Parathyroid adenoma (tissue), 2 donors: ENCODE results near the gene ZYG11A.

Experiments used
- H2AFZ ChIP-seq: fragments of 300-600 bp; sonication (generic); one replicate; pipeline ENCODE4 v1.7.0; 2017; ENCODE audit warnings: antibody characterized with exemption, mild to moderate bottlenecking
- H3K27ac ChIP-seq: fragments of 300-600 bp; sonication (generic); one replicate; pipeline ENCODE4 v1.7.0; 2017
- H3K27me3 ChIP-seq: fragments of 300-600 bp; sonication (generic); one replicate; pipeline ENCODE4 v1.7.0; 2017; ENCODE audit warnings: low read length; ENCODE audit not compliant: control insufficient read depth, insufficient read depth
- H3K36me3 ChIP-seq: fragments of 300-600 bp; sonication (generic); one replicate; pipeline ENCODE4 v1.7.0; 2017; ENCODE audit warnings: low read length; ENCODE audit not compliant: control insufficient read depth, insufficient read depth
- H3K4me1 ChIP-seq: fragments of 300-600 bp; sonication (generic); one replicate; pipeline ENCODE4 v1.7.0; 2017; ENCODE audit warnings: control low read depth
- H3K4me2 ChIP-seq: fragments of 300-600 bp; sonication (generic); one replicate; pipeline ENCODE4 v1.7.0; 2017; ENCODE audit warnings: low read length
- H3K4me3 ChIP-seq: fragments of 300-600 bp; sonication (generic); one replicate; pipeline ENCODE4 v1.7.0; 2017; ENCODE audit warnings: low read depth, low read length
- H3K79me2 ChIP-seq: fragments of 300-600 bp; sonication (generic); one replicate; pipeline ENCODE4 v1.7.0; 2017; ENCODE audit warnings: control low read depth
- H3K9ac ChIP-seq: fragments of 300-600 bp; sonication (generic); one replicate; pipeline ENCODE4 v1.7.0; 2017; ENCODE audit warnings: mild to moderate bottlenecking
- H3K9me3 ChIP-seq: fragments of 300-600 bp; sonication (generic); one replicate; pipeline ENCODE4 v1.7.0; 2017; ENCODE audit warnings: low read length; ENCODE audit not compliant: control insufficient read depth
- CTCF ChIP-seq: fragments of 300-600 bp; sonication (generic); IDR thresholded peaks from one replicate; pipeline ENCODE4 v1.7.0; 2017; ENCODE audit warnings: antibody characterized with exemption, mild to moderate bottlenecking
- donor health status: primary hyperparathyroidism.

ZYG11A gene

DNA sequence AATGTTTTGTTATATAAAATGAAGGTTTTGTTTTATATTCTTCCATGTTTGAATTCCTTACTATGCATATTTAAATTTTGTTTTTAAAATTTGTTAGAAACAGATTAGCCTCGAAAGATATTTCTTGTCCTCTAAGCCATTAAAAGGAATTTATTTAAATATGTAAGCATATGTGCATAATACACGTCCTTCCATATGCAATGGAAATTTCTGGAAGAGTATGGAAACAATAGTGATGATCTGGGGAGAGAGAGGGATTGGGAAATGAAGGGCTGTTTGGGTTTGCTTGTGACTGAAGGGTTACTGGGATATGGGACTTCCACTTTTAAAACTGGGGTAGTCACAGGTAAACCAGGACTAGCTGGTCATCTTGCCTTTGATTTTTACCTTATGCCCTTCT lies 57.8 kb downstream of the ZYG11A start:
- Histone ChIP-seq H3K9ac (no peak overlapping the region), H3K4me1 (no peaks in the 10 kb centered on the region), H3K4me2 (no peak overlapping the region), H3K27me3 (no peaks in the 10 kb centered on the region), H3K9me3 (no peaks in the 10 kb centered on the region), H2AFZ (no peak overlapping the region), H3K79me2 (no peaks in the 10 kb centered on the region), H3K27ac (no peak overlapping the region), H3K4me3 (no peak overlapping the region), H3K36me3 (no peaks in the 10 kb centered on the region)
- TF ChIP-seq CTCF: no peak

DNA sequence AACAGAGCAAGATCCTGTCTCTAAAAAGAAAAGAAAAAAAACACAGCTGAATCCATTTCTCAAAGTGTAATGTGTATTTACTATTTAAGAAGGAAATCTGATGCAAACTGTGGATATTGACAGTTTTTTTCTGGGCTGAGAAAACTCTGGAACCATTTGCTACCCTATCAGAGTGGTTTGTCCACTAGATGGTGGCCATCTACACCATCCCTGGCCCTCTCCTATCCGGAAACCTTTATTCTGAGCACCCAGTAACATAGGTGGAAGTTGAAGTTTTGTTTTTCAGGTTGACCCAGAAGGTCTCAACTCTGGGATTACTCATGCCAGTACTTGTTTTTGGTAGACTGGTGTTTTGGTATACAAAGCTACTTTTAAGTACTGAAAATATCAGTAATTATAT lies 58.8 kb downstream of the ZYG11A start:
- no peak overlapping the region for H3K4me2 ChIP-seq
- no peaks in the 10 kb centered on the region for H3K79me2 ChIP-seq
- no peak overlapping the region for H3K9ac ChIP-seq
- no peak overlapping the region for H2AFZ ChIP-seq
- no peak overlapping the region for H3K27ac ChIP-seq
- no peaks in the 10 kb centered on the region for H3K36me3 ChIP-seq
- H3K27me3 ChIP-seq: no peaks in the 10 kb centered on the region
- no peaks in the 10 kb centered on the region for H3K4me1 ChIP-seq
- no peaks in the 10 kb centered on the region for H3K9me3 ChIP-seq
- no peak overlapping the region for H3K4me3 ChIP-seq
- TF ChIP-seq CTCF: no peak

DNA sequence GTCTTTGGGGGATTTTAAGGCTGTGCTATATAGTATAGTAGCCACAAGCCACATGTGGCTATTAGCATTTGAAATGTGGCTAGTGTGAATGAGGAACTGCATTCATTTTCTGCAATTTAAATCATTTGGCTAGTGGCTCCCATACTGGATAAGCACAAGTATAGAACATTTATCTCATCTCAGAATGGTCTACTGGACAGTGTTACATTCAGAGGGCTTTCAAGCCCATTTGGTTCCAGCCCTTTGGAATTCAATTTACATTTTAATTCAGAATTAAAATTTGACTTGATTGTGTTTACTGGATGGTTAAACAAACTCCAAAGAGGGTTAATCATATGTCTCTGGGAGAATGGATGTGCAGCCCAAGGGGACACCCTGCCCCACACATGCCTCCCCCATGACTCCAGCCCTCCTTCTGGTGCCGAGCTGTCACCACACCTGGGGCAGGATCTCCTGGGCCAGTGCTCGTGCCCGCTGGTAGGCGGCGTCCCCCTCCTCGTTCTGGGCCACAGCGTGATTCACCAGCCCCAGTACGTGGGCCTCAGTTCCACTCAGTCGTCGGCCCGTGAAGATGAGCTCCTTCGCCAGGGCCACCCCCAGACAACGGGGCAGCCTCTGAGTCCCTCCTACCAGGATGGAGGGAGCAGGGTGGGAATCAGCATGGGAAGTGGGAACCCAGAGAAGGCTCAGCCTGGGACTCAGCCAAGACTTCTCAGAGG lies 61.8 kb downstream of the ZYG11A start:
- no peak for TF ChIP-seq CTCF
- H3K27me3 ChIP-seq: no peaks in the 10 kb centered on the region
- H3K9me3 ChIP-seq: no peaks in the 10 kb centered on the region

GRCh38 chr1:52904927-52905698 lies 62.6 kb downstream of the ZYG11A start:
- Histone ChIP-seq H3K79me2 (no peaks in the 10 kb centered on the region), H3K4me3 (no peak overlapping the region), H3K27me3 (no peaks in the 10 kb centered on the region), H3K4me1 (no peaks in the 10 kb centered on the region), H3K4me2 (no peak overlapping the region), H3K9me3 (no peaks in the 10 kb centered on the region), H3K27ac (no peak overlapping the region), H3K36me3 (no peaks in the 10 kb centered on the region), H2AFZ (no peak overlapping the region), H3K9ac (no peak overlapping the region)
- no peak for TF ChIP-seq CTCF

More for the DNA sequence above, 61.8 kb downstream of the ZYG11A start:
- Histone ChIP-seq H3K27ac (no peak overlapping the region), H2AFZ (no peak overlapping the region), H3K9ac (no peak overlapping the region), H3K4me1 (no peaks in the 10 kb centered on the region), H3K4me2 (no peak overlapping the region), H3K4me3 (no peak overlapping the region), H3K36me3 (no peaks in the 10 kb centered on the region), H3K79me2 (no peaks in the 10 kb centered on the region)
